GM06990 (cell line): ENCODE measurements around the gene HCAR1.
"Not testable (repeated sequence)": the region's sequence is repeated elsewhere in the genome, so short reads cannot be mapped to it uniquely, and the experiment has no call there.

Experiments used
- DNase-seq: peaks from one replicate; pipeline ENCODE4 v3.0.0-alpha.2; 2011; ENCODE audit not compliant: insufficient read length; ENCODE audit errors: extremely low read depth
- H3K27me3 ChIP-seq: replicated peaks from 2 replicates; pipeline ENCODE4 v1.6.0; 2011; ENCODE audit warnings: low read length; ENCODE audit not compliant: control insufficient read depth, insufficient read depth
- H3K36me3 ChIP-seq: 2 replicates; pipeline ENCODE4 v1.5.1; 2011; ENCODE audit warnings: low read length; ENCODE audit not compliant: control insufficient read depth, insufficient read depth
- H3K4me3 ChIP-seq: replicated peaks from 2 replicates; pipeline ENCODE4 v1.5.1; 2011; ENCODE audit warnings: low read depth, mild to moderate bottlenecking, control low read depth, low read length
- TF ChIP-seq, protein P1 (sequence below): IDR thresholded peaks from 2 replicates; pipeline ENCODE4 v1.5.1; 2011; ENCODE audit warnings: low read length, control low read depth, mild to moderate bottlenecking, inconsistent platforms; ENCODE audit not compliant: insufficient read depth, poor library complexity, severe bottlenecking

HCAR1 gene

DNA sequence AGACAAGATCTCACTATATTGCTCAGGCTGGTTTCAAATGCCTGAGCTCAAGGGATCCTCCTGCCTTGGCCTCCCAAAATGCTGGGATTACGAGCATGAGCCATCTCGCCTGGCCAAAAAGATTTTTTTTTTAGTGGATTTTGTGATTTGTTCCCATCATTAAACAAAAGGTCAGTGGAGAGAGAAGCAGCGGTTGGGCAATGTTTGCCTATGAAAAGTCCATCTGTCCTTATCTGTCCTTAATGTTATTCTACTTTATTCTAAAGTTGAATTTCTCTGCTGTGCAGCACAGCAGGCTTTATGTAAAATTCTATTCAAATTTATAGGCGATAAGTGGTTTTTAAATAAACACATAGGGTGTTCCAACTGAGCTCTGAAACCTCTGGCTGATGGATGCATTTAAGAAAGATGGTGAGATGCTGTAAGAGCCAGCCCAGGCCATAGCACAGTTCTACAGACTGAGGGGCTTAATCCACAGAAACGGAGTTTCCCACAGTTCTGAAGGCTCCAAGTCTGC is 46.3 kb downstream of the HCAR1 start:
- Histone ChIP-seq H3K4me3 (no peak overlapping the region), H3K36me3 (no peaks in the 10 kb centered on the region), H3K27me3 (no peaks in the 10 kb centered on the region)
- TF ChIP-seq, protein P1, sequence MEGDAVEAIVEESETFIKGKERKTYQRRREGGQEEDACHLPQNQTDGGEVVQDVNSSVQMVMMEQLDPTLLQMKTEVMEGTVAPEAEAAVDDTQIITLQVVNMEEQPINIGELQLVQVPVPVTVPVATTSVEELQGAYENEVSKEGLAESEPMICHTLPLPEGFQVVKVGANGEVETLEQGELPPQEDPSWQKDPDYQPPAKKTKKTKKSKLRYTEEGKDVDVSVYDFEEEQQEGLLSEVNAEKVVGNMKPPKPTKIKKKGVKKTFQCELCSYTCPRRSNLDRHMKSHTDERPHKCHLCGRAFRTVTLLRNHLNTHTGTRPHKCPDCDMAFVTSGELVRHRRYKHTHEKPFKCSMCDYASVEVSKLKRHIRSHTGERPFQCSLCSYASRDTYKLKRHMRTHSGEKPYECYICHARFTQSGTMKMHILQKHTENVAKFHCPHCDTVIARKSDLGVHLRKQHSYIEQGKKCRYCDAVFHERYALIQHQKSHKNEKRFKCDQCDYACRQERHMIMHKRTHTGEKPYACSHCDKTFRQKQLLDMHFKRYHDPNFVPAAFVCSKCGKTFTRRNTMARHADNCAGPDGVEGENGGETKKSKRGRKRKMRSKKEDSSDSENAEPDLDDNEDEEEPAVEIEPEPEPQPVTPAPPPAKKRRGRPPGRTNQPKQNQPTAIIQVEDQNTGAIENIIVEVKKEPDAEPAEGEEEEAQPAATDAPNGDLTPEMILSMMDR: no peak
- no peak for DNase-seq

DNA sequence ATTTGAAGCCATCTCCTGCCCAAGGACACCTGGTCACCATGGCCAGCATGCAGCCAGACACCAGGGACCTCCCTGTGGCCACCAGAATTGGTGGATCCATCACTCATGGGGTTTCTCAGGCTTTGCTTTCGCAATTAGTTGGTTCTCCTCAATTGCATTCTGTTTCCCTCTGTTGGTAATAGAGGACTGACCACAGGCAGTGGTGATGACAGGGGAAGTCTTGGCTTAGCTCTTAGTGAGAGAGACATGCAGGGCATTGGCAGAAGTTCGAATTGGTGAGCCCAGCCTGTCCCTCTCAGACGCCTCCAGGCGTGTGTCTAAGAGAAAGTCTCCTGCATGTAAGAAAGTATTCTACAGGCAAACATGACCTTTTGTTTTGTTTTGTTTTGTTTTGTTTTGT is 48.8 kb downstream of the HCAR1 start:
- Histone ChIP-seq H3K27me3 (no peaks in the 10 kb centered on the region), H3K4me3 (no peak overlapping the region), H3K36me3 (no peaks in the 10 kb centered on the region)
- DNase-seq: no peak
- TF ChIP-seq, protein P1: no peak

DNA sequence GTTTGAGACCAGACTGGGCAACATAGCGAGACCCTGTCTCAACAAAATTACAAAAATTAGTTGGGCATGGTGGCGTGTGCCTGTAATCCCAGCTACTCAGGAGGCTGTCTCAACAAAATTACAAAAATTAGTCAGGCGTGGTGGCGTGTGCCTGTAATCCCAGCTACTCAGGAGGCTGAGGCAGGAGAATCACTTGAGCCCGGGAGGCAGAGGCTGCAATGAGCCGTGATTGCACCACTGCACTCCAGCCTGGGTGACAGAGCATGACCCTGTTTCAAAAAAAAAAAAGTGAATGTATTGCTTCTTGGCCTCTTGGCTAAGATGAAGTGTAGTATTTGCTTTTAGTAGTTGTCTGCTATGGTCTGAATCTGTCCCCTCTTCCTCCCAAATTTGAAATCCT is 49.7 kb downstream of the HCAR1 start:
- H3K36me3 ChIP-seq, H3K27me3 ChIP-seq, H3K4me3 ChIP-seq, DNase-seq: not testable (repeated sequence)

DNA sequence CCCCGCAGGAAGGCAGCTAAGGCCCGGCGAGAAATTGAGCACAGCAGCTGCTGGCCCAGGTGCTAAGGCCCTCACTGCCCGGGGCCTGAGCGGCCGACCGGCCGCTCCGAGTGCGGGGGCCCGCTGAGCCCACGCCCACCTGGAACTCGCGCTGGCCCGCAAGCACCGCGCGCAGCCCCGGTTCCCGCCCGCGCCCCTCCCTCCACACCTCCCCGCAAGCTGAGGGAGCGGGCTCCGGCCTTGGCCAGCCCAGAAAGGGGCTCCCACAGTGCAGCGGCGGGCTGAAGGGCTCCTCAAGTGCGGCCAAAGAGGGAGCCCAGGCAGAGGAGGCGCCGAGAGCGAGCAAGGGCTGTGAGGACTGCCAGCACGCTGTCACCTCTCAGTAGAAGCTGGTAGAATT is 53.9 kb downstream of the HCAR1 start:
- H3K36me3 ChIP-seq, H3K27me3 ChIP-seq, H3K4me3 ChIP-seq, DNase-seq: not testable (repeated sequence)
